ENCODE results near the gene ULK3. TPM values are rescaled to one million over a fixed set of nuclear protein-coding genes. Genes with fewer than 3 reads are reported as not detected.

ULK3 gene
- total RNA-seq, 2 experiments from 2014 or later = 37.8 to 38.9 TPM

GRCh38 chr15:74815961-74816360 is 27.0 kb downstream of the ULK3 start:
- H3K27me3 Mint-ChIP-seq = no peaks in the 10 kb centered on the region
- POLR2A ChIA-PET = no interaction called here
- H3K27ac Mint-ChIP-seq = no peak overlapping the region
- H3K9me3 Mint-ChIP-seq = no peaks in the 10 kb centered on the region
- TF ChIP-seq CTCF (IDR thresholded peaks at IDR 0.05) = no peak
- Histone ChIP-seq H3K36me3 (ENCODE audit: insufficient read depth, low read length) (no peaks in the 10 kb centered on the region), H3K27me3 (ENCODE audit: control insufficient read depth in 1 of 2, insufficient read depth in 2 of 2, low read length in 2 of 2) (peaks cover 0 to 3% of the 10 kb centered on the region in 2 experiments), H3K9me3 (ENCODE audit: control insufficient read depth in 1 of 2, insufficient read depth in 1 of 2, low read length in 2 of 2) (no peaks in the 10 kb centered on the region), H3K4me3 (ENCODE audit: low read length) (no peak overlapping the region), H3K4me1 (ENCODE audit: insufficient read depth, low read length) (peaks cover 10% of the 10 kb centered on the region), H3K27ac (ENCODE audit: low read depth in 1 of 2, low read length in 2 of 2) (no peak overlapping the region)
- no peaks in the 10 kb centered on the region for H3K36me3 Mint-ChIP-seq (ENCODE audit: low read depth)
- H3K4me3 Mint-ChIP-seq = no peak overlapping the region
- ATAC-seq (ENCODE audit: poor library complexity) (no peak), DNase-seq (no peak)
- intact Hi-C loops (cut with DNase I, micrococcal nuclease) = no loop called here
- H3K4me1 Mint-ChIP-seq (ENCODE audit: low read depth) = no peaks in the 10 kb centered on the region
- CTCF ChIA-PET = no interaction called here

GRCh38 chr15:74815121-74815934 is 27.6 kb downstream of the ULK3 start:
- ATAC-seq (ENCODE audit: poor library complexity) = no peak
- no peak overlapping the region for H3K27ac ChIP-seq (ENCODE audit: low read depth in 1 of 2, low read length in 2 of 2)
- CTCF ChIA-PET = no interaction called here
- H3K27ac Mint-ChIP-seq = no peak overlapping the region
- H3K4me1 ChIP-seq (ENCODE audit: insufficient read depth, low read length) = peaks cover 10% of the 10 kb centered on the region
- no peaks in the 10 kb centered on the region for H3K36me3 ChIP-seq (ENCODE audit: insufficient read depth, low read length)
- H3K27me3 ChIP-seq (ENCODE audit: control insufficient read depth in 1 of 2, insufficient read depth in 2 of 2, low read length in 2 of 2) = peaks cover 0 to 3% of the 10 kb centered on the region in 2 experiments
- no peaks in the 10 kb centered on the region for H3K27me3 Mint-ChIP-seq
- H3K4me1 Mint-ChIP-seq (ENCODE audit: low read depth) = no peaks in the 10 kb centered on the region
- H3K9me3 ChIP-seq (ENCODE audit: control insufficient read depth in 1 of 2, insufficient read depth in 1 of 2, low read length in 2 of 2) = no peaks in the 10 kb centered on the region
- intact Hi-C loops (cut with DNase I, micrococcal nuclease) = no loop called here
- no peak overlapping the region for H3K4me3 Mint-ChIP-seq
- DNase-seq = no peak
- no peak for TF ChIP-seq CTCF (IDR thresholded peaks at IDR 0.05)
- POLR2A ChIA-PET = no interaction called here
- no peak overlapping the region for H3K4me3 ChIP-seq (ENCODE audit: low read length)
- H3K36me3 Mint-ChIP-seq (ENCODE audit: low read depth) = no peaks in the 10 kb centered on the region
- no peaks in the 10 kb centered on the region for H3K9me3 Mint-ChIP-seq

GRCh38 chr15:74812533-74812932 is 30.4 kb downstream of the ULK3 start, which contains the start of gene LMAN1L:
LMAN1L (plus strand) TSS chr15:74812835; CDS start chr15:74812855, 20 bp downstream.
- ATAC-seq (ENCODE audit: poor library complexity) = no peak
- no peaks in the 10 kb centered on the region for H3K36me3 ChIP-seq (ENCODE audit: insufficient read depth, low read length)
- H3K4me3 ChIP-seq (ENCODE audit: low read length) = no peak within 1 kb of the TSS
- H3K27me3 Mint-ChIP-seq = no peaks in the 10 kb centered on the region
- DNase-seq = no peak
- intact Hi-C loops (cut with DNase I, micrococcal nuclease) = no loop called here
- H3K36me3 Mint-ChIP-seq (ENCODE audit: low read depth) = no peaks in the 10 kb centered on the region
- no peak within 1 kb of the TSS for H3K27ac ChIP-seq (ENCODE audit: low read depth in 1 of 2, low read length in 2 of 2)
- no peaks in the 10 kb centered on the region for H3K9me3 Mint-ChIP-seq
- H3K9me3 ChIP-seq (ENCODE audit: control insufficient read depth in 1 of 2, insufficient read depth in 1 of 2, low read length in 2 of 2) = no peaks in the 10 kb centered on the region
- H3K27me3 ChIP-seq (ENCODE audit: control insufficient read depth in 1 of 2, insufficient read depth in 2 of 2, low read length in 2 of 2) = no peaks in the 10 kb centered on the region
- ChIA-PET CTCF (no interaction called here), POLR2A (no interaction called here)
- H3K4me1 Mint-ChIP-seq (ENCODE audit: low read depth) = peaks cover 19% of the 10 kb centered on the region
- TF ChIP-seq CTCF (IDR thresholded peaks at IDR 0.05) = no peak
- H3K4me1 ChIP-seq (ENCODE audit: insufficient read depth, low read length) = peaks cover 20% of the 10 kb centered on the region
- H3K4me3 Mint-ChIP-seq = no peak within 1 kb of the TSS
- H3K27ac Mint-ChIP-seq = no peak within 1 kb of the TSS

All from CD4-positive, alpha-beta T cell (primary cell).